ENCODE results near the gene FAM9C. TPM values are rescaled to one million over a fixed set of nuclear protein-coding genes. Genes with fewer than 3 reads are reported as not detected.

Gene FAM9C
- total and polyA plus RNA-seq, 2 donors (not counting 3 experiments of a cell fraction or from before 2014, with no cell fraction given), result not detected

DNA sequence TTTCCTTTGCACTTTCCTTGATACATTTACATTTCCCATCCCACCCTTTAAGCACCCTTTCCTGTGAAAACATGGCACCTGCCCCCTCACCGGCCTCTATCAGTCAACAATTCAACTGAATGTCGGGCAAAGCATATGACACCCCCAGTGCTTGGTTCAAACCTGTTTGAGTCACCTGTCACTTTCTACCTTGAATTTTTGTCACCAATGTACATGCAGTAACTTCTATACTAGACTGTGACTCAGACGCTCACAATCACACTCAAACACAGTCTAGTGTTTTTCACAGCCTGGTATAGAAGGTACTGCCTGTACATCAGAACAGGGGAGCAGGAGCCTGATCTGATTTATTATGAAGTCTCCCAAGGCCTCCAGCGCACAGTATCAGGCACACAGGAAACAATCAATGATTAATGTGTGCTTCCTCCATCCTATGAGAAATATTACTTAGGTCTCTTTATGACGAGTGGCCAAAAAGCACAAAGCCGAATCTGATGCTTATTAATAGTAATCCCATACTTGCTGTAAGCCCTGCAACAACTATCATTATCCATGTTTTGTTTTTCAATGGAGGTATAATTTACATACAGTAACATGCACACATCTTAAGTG, 49.2 kb upstream of the FAM9C start:
- dilution Hi-C loops (cut with MboI; ENCODE audit: extremely low pct_ligation_motif_present, low sequenced_read_pairs), result no loop called here
- H3K4me1 ChIP-seq (ENCODE audit: control insufficient read depth, extremely low read depth, insufficient read depth, low read length), result peaks cover 41% of the 10 kb centered on the region
- no peak overlapping the region for H3K9ac ChIP-seq (replicated peaks; ENCODE audit: extremely low read depth, insufficient read depth, low read length)
- FAIRE-seq (no peak), DNase-seq (ENCODE audit: low read depth, low spot score) (peak; percentile 31)
- H3K4me3 ChIP-seq (replicated peaks in 1 of 3; ENCODE audit: insufficient read depth in 1 of 3, low read depth in 1 of 3, low read length in 3 of 3), result no peak overlapping the region
- ChIA-PET POLR2A (no interaction called here), CTCF (interaction anchor here (1.3 kb wide), 1 partner anchor 11 kb away, joined by 4 read pairs; no protein-coding TSS in a partner anchor)
- H3K4me2 ChIP-seq (ENCODE audit: insufficient read depth, low read length), result no peak overlapping the region
- no peaks in the 10 kb centered on the region for H3K9me1 ChIP-seq (replicated peaks; ENCODE audit: control insufficient read depth, extremely low read depth, insufficient read depth, low read length)
- H3K27ac ChIP-seq (ENCODE audit: insufficient read depth, low read depth, low read length), result no peak overlapping the region
- TF ChIP-seq EZH2 (IDR thresholded peaks at IDR 0.05; ENCODE audit: borderline replicate concordance, low read depth, low read length, severe bottlenecking) (no peak), MYC (IDR thresholded peaks at IDR 0.05; ENCODE audit: low read depth, low read length) (no peak), FOS (IDR thresholded peaks at IDR 0.05; ENCODE audit: borderline replicate concordance, insufficient read depth, low read length) (no peak), POLR2A (IDR thresholded peaks at IDR 0.05; ENCODE audit: low read depth, low read length) (no peak), JUN (IDR thresholded peaks at IDR 0.05; ENCODE audit: borderline replicate concordance, insufficient read depth, insufficient read length, low read depth) (no peak), GATA2 (IDR thresholded peaks at IDR 0.05; ENCODE audit: insufficient read depth, insufficient read length, low read depth, low read length) (no peak), POLR2AphosphoS5 (IDR thresholded peaks at IDR 0.05; ENCODE audit: insufficient read depth, low read depth, low read length) (no peak)
- TF ChIP-seq, protein P1, sequence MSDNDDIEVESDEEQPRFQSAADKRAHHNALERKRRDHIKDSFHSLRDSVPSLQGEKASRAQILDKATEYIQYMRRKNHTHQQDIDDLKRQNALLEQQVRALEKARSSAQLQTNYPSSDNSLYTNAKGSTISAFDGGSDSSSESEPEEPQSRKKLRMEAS (IDR thresholded peaks at IDR 0.05; ENCODE audit: insufficient read depth, insufficient read length), result no peak
- TF ChIP-seq, protein P2, sequence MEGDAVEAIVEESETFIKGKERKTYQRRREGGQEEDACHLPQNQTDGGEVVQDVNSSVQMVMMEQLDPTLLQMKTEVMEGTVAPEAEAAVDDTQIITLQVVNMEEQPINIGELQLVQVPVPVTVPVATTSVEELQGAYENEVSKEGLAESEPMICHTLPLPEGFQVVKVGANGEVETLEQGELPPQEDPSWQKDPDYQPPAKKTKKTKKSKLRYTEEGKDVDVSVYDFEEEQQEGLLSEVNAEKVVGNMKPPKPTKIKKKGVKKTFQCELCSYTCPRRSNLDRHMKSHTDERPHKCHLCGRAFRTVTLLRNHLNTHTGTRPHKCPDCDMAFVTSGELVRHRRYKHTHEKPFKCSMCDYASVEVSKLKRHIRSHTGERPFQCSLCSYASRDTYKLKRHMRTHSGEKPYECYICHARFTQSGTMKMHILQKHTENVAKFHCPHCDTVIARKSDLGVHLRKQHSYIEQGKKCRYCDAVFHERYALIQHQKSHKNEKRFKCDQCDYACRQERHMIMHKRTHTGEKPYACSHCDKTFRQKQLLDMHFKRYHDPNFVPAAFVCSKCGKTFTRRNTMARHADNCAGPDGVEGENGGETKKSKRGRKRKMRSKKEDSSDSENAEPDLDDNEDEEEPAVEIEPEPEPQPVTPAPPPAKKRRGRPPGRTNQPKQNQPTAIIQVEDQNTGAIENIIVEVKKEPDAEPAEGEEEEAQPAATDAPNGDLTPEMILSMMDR (IDR thresholded peaks at IDR 0.05; ENCODE audit: extremely low read depth in 1 of 2, insufficient read depth in 1 of 2, low read depth in 1 of 2, low read length in 2 of 2), result no peak
- no TSS peak for BruUV-seq (replicated peaks)
- H3K36me3 ChIP-seq (ENCODE audit: control insufficient read depth in 2 of 2, extremely low read depth in 1 of 2, insufficient read depth in 2 of 2, low read length in 2 of 2), result no peaks in the 10 kb centered on the region
- H3K9me3 ChIP-seq (replicated peaks; ENCODE audit: control insufficient read depth, insufficient read depth, low read length), result no peaks in the 10 kb centered on the region
- no peaks in the 10 kb centered on the region for H3K27me3 ChIP-seq (ENCODE audit: control insufficient read depth in 2 of 2, insufficient read depth in 2 of 2, low read length in 2 of 2)
- H4K20me1 ChIP-seq (replicated peaks; ENCODE audit: control insufficient read depth, extremely low read depth, insufficient read depth, low read length), result no peaks in the 10 kb centered on the region
- intact Hi-C loops (cut with micrococcal nuclease), result no loop called here
- H3K79me2 ChIP-seq (ENCODE audit: control insufficient read depth, insufficient read depth, low read length), result no peaks in the 10 kb centered on the region
- no peak overlapping the region for H2AFZ ChIP-seq (ENCODE audit: low read depth, low read length)

Measured in endothelial cell of umbilical vein (primary cell).